ENCODE data around the gene VSIG8.

The VSIG8 gene

GRCh38 chr1:159882527-159882862 is 20.0 kb upstream of the VSIG8 start:
- no peak for DNase-seq

GRCh38 chr1:159881622-159882526 is 19.4 kb upstream of the VSIG8 start:
- peak; percentile 75 for DNase-seq

- no peak for DNase-seq
These were observed 18.0 kb upstream of the VSIG8 start for GRCh38 chr1:159880430-159880829.

- DNase-seq = no peak
These were observed 17.5 kb upstream of the VSIG8 start for GRCh38 chr1:159879977-159880376.

GRCh38 chr1:159879136-159879535 is 16.7 kb upstream of the VSIG8 start:
- DNase-seq = no peak

- peak; percentile 51 for DNase-seq
These were observed 15.4 kb upstream of the VSIG8 start for GRCh38 chr1:159877695-159878444.

- DNase-seq = no peak
These were observed 11.2 kb upstream of the VSIG8 start for GRCh38 chr1:159873530-159874143.

- no peak for DNase-seq
These were observed 10.4 kb upstream of the VSIG8 start for GRCh38 chr1:159872891-159873290.

GRCh38 chr1:159870704-159871103 is 8.2 kb upstream of the VSIG8 start:
- no peak for DNase-seq

- no peak for DNase-seq
These were observed 7.2 kb upstream of the VSIG8 start for GRCh38 chr1:159869607-159870006.

- no peak for DNase-seq
These were observed 6.7 kb upstream of the VSIG8 start for GRCh38 chr1:159869173-159869572.

GRCh38 chr1:159868766-159869165 is 6.3 kb upstream of the VSIG8 start:
- peak; percentile 42 for DNase-seq

GRCh38 chr1:159867664-159868026 is 5.2 kb upstream of the VSIG8 start:
- DNase-seq = peak; percentile 86

GRCh38 chr1:159866905-159867663 is 4.6 kb upstream of the VSIG8 start:
- DNase-seq = peak; percentile 39

GRCh38 chr1:159866066-159866465 is 3.6 kb upstream of the VSIG8 start:
- no peak for DNase-seq

- DNase-seq = no peak
These were observed 1.8 kb upstream of the VSIG8 start for GRCh38 chr1:159864262-159864661.

GRCh38 chr1:159862031-159862430 is 426 bp downstream of the VSIG8 start:
- DNase-seq = no peak

GRCh38 chr1:159861218-159861617 is 1.2 kb downstream of the VSIG8 start:
- no peak for DNase-seq

GRCh38 chr1:159860456-159860855 is 2.0 kb downstream of the VSIG8 start:
- no peak for DNase-seq

- DNase-seq = no peak
These were observed 2.6 kb downstream of the VSIG8 start for GRCh38 chr1:159859767-159860322.

- DNase-seq = no peak
These were observed 4.6 kb downstream of the VSIG8 start for GRCh38 chr1:159857889-159858288.

GRCh38 chr1:159856576-159856975 is 5.9 kb downstream of the VSIG8 start:
- DNase-seq = no peak

- DNase-seq = no peak
These were observed 6.7 kb downstream of the VSIG8 start for GRCh38 chr1:159855709-159856108.
